ENCODE results near the gene GTF2H4. TPM values are rescaled to one million over a fixed set of nuclear protein-coding genes. Genes with fewer than 3 reads are reported as not detected.
"Not testable (repeated sequence)": the region's sequence is repeated elsewhere in the genome, so short reads cannot be mapped to it uniquely, and the experiment has no call there.

GTF2H4 gene
- total RNA-seq = 21.7 TPM

- ATAC-seq (peak; percentile 97), DNase-seq (ENCODE audit: low spot score) (peak; percentile 97)
Observed at GRCh38 chr6:30907758-30908591, at the start of gene GTF2H4. Gene GTF2H4 (plus strand): TSS chr6:30908207.

GRCh38 chr6:30859726-30860125, 48.3 kb upstream of the GTF2H4 start:
- not testable (repeated sequence) for DNase-seq (ENCODE audit: low spot score); ATAC-seq

DNA sequence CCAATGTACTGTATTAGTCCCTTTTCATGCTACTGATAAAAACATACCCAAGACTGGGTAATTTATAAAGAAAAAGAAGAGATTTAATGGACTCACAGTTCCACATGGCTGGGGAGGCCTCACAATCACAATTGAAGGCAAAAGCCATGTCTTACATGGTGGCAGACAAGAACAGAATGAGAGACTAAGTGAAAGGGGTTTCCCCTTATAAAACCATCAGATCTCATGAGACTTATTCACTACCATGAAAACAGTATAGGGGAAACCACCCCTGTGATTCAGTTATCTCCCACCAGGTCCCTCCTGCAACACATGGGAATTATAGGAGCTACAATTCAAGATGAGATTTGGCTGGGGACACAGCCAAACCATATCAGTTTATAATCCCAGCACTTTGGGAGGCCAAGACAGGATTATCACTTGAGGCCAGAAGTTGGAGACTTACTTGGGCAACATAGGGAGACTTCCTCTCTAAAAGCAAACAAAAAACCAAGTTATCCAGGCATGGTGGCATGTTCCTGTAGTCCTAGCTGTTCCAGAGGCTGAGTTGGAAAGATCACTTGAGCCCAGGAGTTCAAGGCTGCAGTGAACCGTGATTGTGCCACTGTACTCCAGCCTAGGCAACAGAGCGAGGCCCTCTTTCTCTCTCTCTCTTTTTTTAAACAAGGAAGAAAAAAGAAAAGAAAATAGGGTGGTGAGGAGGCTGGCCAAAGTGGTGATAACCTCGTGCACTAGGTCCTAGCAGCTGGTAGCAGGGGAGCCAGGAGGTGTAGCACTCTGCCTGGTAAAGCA, 46.6 kb upstream of the GTF2H4 start:
- no peak for ATAC-seq
- no peak for DNase-seq (ENCODE audit: low spot score)

DNA sequence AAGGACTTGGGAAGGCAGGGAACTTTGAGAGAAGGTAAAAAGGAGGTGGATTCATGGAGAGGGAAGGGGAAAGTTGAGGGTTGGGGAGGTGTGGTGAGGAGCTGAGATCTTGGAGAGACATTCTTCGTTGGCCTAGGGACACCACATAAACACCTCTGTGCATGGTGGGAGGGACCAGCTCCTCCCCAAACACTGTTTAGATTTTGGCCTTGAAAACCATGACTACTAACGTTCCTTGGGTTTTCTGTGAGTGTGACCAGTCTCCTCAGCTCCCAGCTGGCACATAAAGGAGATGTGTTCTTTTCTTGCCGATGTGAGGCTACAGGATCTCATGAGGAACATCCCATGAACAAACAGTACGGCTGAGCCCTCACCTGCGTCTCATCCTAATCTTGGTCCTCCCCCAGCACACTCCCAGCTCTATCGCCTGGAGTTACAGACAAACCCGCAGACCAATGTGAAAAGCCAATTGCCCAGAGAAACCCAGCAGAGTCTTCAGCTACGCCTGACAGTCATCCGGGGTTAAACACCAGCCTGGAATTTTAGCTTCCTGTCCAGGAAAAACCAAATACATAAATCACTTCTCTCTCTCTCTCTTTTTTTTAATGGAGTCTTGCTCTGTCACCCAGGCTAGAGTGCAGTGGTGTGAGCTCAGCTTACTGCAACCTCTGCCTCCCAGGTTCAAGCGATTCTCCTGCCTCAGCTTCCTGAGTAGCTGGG, 45.7 kb upstream of the GTF2H4 start:
- DNase-seq (ENCODE audit: low spot score) = peak; percentile 29

GRCh38 chr6:30864325-30864724, 43.7 kb upstream of the GTF2H4 start:
- DNase-seq (ENCODE audit: low spot score) (peak; percentile 33), ATAC-seq (no peak)

More for the DNA sequence above, 45.7 kb upstream of the GTF2H4 start:
- no peak for ATAC-seq

- ATAC-seq = not testable (repeated sequence)
- peak; percentile 22 for DNase-seq (ENCODE audit: low spot score)
Observed at GRCh38 chr6:30869241-30869749, 38.7 kb upstream of the GTF2H4 start.

- no peak for ATAC-seq
- DNase-seq (ENCODE audit: low spot score) = no peak
Observed at GRCh38 chr6:30870546-30870945, 37.5 kb upstream of the GTF2H4 start.

DNA sequence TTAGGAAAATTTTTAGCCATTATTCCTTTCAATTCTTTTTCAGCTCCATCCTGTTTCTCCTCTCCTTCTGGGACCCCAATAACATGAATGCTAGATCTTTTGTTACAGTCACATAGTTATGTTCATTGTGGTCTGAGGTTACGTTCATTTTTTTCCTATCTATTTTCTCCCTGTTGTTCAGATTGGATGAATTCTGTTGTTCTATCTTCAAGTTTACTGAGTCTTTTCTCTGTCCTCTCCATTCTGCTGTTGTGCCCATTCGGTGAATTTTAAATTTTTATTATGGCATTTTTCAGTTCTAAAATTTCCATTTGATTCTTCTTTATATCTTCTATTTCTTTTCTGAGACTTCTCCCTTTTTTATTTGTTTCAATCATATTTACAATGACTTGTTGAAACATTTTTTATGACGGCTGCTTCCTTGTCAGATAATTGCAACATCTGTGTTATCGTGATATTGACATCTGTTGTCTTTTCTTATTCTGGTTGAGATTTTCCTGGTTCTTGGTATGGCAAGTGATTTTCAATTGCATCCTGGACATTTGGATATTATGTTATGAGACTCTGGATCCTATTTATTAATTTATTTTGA, 36.3 kb upstream of the GTF2H4 start:
- ATAC-seq (no peak), DNase-seq (ENCODE audit: low spot score) (no peak)

GRCh38 chr6:30873137-30873640, 34.8 kb upstream of the GTF2H4 start:
- ATAC-seq = no peak
- no peak for DNase-seq (ENCODE audit: low spot score)

DNA sequence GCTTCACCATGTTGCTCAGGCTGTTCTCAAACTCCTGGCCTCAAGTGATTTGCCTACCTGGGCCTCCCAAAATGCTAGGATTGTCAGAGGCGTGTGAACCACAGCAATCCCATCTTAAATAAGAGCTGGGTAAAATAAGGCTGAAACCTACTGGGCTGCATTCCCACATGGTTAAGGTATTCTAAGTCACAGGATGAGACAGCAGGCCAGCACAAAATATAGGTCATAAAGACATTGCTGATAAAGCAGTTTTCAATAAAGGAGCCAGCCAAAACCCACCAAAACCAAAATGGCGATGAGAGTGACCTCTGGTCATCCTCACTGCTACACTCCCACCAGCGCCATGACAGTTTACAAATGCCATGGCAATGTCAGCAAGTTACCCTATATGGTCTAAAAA, 34.2 kb upstream of the GTF2H4 start:
- DNase-seq (ENCODE audit: low spot score) = peak; percentile 19
- not testable (repeated sequence) for ATAC-seq

GRCh38 chr6:30875244-30876038, 32.6 kb upstream of the GTF2H4 start:
- ATAC-seq = no peak

GRCh38 chr6:30876039-30876730, 31.8 kb upstream of the GTF2H4 start:
- DNase-seq (ENCODE audit: low spot score) (peak; percentile 10), ATAC-seq (no peak)

More at GRCh38 chr6:30875244-30876038, 32.6 kb upstream of the GTF2H4 start:
- DNase-seq (ENCODE audit: low spot score) = no peak

DNA sequence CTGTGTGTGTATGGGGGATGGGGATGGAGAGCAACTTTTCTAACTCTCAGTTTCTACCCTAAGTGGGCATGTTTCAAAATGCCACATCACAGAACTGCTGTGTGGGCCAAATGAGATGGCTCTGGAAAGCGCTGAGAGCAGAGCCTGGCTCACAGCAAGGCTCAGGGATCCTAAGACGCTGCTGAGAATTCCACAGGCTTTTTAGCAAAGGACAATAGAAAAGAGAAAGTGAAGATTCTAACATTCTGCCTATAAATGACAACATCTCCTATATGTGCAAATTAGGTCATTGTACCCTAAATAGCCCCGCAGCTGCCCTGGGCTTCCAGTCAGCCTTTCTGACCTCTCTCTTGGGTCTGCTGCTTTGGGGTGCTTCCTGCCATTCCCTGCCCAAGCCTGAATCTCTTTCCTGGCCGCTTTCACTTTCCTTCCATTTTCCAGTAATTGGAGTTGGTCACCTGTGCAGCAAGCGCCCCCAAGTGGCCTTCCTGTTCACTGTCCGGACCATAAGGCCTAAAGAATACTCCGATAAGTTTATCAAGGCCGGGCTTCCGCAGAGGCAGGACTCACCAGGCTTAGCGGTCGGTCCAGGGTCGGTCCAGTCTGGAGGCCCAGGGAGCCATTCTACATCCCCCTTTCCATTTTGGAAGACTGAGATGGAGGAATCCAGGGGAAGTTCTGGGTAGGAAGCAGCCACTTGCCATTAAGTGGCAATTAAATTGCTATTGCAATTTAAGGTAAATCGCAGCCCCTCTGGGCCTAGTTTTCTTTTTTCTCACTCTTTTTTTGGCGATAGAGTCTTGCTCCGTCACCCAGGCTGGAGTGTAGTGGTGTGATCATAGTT, 30.4 kb upstream of the GTF2H4 start:
- ATAC-seq = peak; percentile 98
- DNase-seq (ENCODE audit: low spot score) = peak; percentile 87

- DNase-seq (ENCODE audit: low spot score) = peak; percentile 6
- no peak for ATAC-seq
Observed at GRCh38 chr6:30879684-30880427, 28.2 kb upstream of the GTF2H4 start.

GRCh38 chr6:30880698-30881252, 27.2 kb upstream of the GTF2H4 start:
- DNase-seq (ENCODE audit: low spot score) (no peak), ATAC-seq (no peak)

DNA sequence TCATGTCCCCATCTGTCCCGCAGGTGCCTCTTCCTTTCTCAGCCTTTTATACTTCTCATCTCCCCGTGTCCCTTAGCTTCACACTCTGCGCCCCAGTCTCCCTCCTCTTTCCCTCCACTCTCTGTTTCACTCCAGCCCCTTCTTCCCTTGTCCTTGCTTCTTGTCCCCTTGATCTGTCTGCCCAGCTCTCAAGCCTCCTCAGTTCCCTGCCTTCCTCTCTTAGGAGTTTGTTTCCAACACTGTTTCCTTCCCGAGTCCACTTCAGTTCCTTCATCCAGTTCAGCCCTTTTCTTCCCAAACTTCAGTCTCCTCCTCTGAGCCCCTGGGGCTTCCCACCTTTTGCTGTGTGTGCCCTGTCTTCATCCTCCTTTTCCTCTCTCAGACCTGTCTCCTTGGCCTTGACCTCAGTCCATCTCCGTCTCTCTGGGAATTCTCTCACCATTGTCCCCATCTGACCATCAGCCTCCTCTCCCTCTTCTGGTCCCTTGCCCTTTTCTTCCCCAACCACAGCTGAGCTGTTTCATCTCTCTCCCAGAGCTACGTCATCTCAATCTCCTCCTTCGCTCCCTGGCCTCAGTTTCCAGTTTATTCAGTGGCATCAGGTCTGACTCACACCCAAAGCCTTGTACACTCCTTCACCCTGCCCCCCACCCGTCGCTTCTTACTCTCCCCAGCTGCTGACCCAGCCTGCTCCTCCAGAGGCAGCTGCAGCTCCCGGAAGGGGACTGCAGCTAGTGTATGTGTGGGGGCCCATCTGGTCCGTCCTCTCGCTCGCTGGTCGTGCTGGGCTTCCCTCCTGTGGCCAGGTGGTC, 26.4 kb upstream of the GTF2H4 start:
- DNase-seq (ENCODE audit: low spot score) = peak; percentile 31
- ATAC-seq = no peak

Measured in left lobe of liver (tissue), 2 donors.